GM18502 (cell line): ENCODE results near the gene SEL1L3.
"Not testable (repeated sequence)": the region's sequence is repeated elsewhere in the genome, so short reads cannot be mapped to it uniquely, and the experiment has no call there.

ENCODE experiments used
- ATAC-seq: cut with Tn5 transposase; IDR thresholded peaks from one replicate; pipeline ENCODE4 v1.9.1; 2021; ENCODE audit warnings: mild to moderate bottlenecking; ENCODE audit not compliant: unreplicated experiment, poor library complexity

The SEL1L3 gene

DNA sequence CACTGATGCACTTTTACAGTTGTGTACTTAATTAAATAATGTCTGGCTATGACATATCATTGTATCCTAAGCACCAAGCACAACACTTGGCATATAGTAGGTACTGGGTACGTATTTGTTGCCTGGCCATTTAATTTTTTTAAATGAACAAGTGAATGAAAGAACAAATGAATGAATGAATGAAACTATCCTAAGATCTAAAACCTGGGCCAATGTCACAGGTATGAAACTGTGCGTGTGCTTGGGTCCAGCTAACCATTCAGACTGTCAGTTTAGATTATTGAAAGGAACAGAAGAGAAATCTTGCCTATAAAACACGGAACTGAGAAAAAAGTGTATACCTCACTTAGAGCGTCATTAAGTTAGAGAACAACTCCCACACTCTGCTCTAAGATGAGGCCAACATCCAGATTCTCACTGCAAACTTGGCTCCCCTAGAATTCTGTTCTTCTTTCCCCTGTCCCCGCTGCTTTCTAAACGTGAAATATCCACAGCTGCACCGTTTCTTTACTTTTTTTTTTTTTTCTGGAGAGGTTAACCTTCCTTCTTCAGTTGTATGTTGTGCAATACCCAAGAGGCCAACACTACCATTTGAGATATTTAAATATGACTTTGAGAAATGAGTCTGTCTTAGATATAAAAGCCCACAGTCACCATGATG, 17.3 kb upstream of the SEL1L3 start:
- ATAC-seq = peak; percentile 64

GRCh38 chr4:25879587-25879986, 16.8 kb upstream of the SEL1L3 start:
- ATAC-seq = no peak

- ATAC-seq = no peak
Measured at GRCh38 chr4:25879091-25879584, 16.4 kb upstream of the SEL1L3 start.

DNA sequence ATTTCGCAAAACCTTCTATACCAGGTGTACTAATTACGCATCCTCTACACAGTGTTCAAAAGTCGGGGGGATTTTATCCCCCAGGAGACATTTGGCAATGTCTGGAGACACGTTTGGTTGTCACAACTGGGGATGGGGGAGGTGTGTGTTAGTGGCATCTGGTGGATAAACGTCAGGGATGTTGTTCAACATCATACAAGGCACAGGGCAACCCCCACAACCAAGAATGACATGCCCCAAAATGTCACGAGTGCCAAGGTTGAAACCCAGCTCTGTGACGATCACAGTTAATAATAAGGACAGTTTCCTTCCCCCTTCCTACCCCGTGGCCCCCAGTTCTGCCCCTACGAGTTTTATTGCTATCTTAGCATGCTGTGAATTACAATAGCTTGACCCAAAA, 15.9 kb upstream of the SEL1L3 start:
- ATAC-seq = no peak

GRCh38 chr4:25875281-25875745, 12.5 kb upstream of the SEL1L3 start:
- no peak for ATAC-seq

DNA sequence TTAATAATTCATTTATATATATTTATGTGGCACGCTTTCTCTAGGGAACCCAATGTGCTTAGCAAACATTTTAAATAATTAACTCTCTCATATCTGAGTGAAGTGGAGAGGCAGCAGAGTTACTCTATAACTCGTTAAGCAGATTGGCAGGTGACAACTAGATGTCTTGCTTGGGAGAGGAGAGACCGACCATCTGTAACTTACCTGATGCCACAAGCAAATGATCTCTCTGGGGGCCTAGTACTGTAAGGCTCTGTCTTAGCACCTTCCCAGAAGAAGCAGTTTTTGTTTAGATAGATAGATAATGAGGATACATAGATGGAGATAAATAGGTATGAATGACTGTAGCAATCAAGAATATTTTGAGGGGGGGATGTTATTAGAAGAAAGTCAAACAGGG, 11.9 kb upstream of the SEL1L3 start:
- no peak for ATAC-seq

DNA sequence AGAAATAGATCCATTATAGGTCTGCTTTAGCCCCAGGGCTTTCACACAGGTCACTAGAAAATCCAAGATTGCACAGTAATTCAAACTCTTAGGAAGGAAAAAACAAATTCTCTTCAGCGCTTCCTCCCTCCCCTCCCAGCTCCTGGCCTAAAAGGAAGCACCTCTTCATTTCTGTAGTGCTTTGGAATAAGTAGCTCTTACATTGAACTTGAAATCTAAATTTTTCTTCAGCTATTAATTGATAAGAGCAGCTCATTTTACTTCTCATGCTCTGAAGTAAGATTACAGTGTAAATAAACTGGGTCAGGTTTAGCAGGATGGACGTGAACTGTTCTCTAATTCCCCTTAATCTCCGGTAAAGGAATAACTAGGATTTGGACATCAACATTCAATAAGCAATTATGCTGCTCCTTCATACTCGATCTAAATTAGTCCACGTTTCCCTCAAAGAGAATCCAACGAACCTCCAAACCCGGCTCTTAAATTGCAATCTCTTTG, 10.9 kb upstream of the SEL1L3 start:
- ATAC-seq = no peak

- no peak for ATAC-seq
Measured at GRCh38 chr4:25872851-25873631, 10.3 kb upstream of the SEL1L3 start.

DNA sequence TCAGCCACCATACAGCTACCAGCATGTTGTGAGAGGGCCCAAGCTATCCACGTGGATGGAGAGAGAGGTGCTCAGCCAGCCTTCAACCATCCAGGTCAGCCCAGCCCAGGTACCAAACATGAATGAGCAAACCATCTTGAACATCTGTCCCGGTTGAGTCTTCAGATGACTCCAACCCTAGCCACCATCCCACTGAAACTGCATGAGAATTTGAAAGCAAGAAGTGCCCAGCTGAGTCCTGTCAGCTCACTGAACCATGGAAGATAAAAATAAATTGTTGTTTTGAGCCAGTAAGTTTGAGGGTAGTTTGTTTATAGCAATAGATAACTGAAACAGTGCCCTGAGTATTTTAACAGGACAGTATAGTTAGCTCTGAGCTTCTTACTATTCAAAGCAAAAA, 7.3 kb upstream of the SEL1L3 start:
- ATAC-seq = peak; percentile 56

DNA sequence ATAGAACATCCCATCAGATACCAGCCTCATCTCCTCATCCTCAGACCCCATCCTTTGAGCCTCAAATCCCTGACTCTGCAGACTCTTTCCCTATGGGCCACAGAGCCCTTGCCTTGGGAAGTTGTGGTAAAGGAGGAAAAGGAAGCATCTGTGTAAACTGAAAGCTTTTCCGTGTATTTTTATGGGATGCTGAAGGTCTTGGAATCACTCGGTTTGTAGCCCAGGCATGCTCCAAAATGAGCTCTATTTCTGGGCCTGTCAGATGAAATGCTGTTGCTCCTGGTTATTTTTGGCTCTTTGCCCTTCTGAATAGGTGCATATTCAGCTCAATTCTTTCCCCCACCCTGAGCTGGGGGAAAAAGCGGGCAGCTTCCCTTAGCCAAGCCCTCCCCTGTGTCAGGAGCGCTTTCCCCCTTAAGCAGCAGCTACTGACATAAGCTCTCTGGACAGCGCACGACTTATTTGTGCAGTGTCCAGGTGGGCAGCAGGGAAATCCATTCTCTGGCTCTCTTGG, 5.0 kb upstream of the SEL1L3 start:
- no peak for ATAC-seq

DNA sequence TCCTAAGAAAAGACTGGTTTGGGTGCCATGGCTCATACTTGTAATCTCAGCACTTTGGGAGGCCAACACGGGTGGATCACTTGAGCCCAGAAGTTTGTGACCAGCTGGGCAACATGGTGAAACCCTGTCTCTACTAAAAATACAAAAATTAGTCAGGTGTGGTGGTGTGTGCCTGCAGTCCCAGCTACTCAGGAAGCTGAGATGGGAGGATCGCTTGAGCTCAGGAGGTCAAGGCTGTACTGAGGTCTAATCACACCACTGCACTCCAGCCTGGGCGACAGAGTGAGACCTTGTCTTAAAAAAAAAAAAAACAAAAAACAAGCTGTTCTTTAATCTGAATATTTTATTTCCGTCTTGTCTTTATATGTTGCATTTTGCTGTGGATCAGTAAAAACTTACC, 3.6 kb upstream of the SEL1L3 start:
- ATAC-seq = not testable (repeated sequence)

DNA sequence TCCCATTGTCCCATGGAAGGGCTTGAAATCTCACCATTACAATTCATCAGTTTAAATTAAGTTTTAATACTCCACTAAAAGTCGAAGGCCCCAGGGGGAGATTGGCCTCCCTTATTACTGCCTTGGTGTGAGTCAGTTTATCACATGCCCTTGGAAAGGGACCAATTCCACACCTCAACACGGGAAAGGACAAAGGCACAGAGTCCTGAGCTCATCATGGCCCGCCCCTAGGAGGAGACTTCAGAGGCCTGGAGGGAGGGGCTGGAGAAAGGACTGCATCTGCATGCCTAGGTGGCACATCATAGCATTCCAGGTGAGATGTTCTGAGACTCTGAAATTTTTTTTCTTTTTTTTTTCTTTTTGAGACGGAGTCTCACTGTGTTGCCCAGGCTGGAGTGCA, 2.8 kb upstream of the SEL1L3 start:
- no peak for ATAC-seq

GRCh38 chr4:25863831-25864418, 1.1 kb upstream of the SEL1L3 start:
- ATAC-seq = no peak

- no peak for ATAC-seq
Measured at GRCh38 chr4:25863347-25863784, 578 bp upstream of the SEL1L3 start.

DNA sequence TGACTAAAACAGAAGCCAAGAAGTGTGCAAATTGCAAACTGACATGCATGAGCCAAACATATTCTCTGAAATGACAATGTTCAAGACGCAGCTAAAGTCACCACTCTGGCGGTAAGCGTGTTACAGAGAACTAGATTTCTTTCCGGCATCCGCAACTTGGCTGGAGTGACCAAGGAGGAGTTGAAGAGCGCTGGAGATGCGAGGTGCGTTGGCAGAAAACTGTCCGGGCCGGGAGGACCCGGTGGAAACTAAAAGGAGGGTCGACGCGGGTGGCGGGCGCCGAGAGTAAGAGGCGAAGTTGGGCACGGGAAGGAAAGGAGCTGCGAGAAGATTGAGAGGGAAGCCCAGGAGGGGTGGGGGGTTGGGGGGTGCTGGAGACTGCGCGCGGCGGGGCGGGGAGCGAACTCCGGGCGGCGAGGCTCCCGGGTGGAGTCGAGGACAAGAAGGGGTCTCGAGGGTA, 807 bp downstream of the SEL1L3 start:
- ATAC-seq = peak; percentile 1

GRCh38 chr4:25861280-25861950, 1.4 kb downstream of the SEL1L3 start:
- ATAC-seq = no peak

DNA sequence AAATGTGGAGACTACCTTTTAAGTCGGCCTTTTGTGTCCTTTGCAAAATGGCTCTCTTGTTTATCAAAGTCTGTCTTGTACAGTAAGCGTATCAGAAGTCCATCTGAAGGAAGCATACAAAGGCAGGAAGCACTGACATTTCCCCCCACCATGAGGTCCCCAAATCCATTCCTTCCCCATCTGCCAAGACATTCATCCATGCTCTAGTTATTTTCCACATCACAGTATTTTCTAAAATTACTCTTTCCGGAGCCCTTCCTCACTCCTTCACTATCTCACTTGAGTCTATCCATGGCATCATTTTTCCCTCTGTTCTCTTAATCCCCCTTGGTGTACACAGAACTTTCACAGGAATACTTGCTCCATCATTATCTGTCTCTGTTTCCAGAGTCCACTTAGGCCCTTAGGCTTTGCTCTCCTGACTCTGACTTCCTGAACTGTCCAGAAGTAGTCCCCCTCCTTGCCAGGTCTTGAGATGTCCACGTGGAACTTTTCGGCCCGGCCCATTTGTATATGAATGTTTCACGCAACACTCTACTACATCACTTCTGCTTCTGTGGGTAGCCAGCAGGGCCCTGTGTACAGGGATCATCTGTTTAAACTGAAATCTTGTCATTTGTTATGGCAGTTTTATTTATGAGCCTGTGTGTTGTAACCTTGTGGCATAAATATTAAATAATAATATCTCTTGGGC, 2.1 kb downstream of the SEL1L3 start:
- ATAC-seq = no peak

DNA sequence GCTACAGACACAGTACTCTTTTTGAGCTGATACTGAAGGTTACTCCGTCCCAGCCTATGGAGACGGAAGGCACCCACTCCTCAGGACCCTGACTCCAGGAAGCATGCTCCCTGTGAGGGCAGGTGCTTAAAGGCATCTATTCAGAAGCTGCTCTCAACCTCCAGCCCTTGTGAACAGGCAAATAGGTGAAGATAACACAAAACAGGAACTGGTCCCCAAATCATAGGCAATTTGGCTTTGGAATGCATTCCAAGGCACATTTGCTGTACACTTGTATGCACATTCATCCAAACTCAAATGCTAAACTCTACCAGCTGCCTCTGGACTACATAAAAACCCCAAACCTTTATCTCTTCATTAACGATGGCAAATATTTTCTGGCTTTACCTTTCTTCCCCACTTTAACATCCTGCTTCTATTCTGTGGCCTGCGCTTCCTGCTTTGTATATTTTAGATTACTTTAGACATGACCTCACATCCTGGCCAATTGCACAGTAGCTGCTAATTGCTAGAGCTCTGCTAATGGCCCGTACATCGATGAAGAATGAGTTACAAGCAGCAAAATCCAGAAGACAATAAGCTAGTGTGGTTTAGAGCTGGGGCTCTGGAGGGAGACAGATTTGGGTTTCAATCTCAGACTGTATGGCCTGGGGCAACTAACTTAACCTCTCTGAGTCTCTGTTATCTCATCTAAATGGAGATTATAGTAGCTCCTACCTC, 3.2 kb downstream of the SEL1L3 start:
- peak; percentile 60 for ATAC-seq

- ATAC-seq = no peak
Measured at GRCh38 chr4:25857851-25858400, 4.9 kb downstream of the SEL1L3 start.
